H1 (cell line): ENCODE results near the gene DIP2B. TPM values are rescaled to one million over a fixed set of nuclear protein-coding genes. Genes with fewer than 3 reads are reported as not detected.

Experiments used
- PHF8 ChIP-seq: fragments of 200-600 bp; sonication (generic); conservative IDR thresholded peaks from 2 replicates; pipeline ENCODE4 v1.7.1; 2012; ENCODE audit warnings: low read depth, mild to moderate bottlenecking, inconsistent platforms, low read length, moderate library complexity
- TAF7 ChIP-seq: optimal IDR thresholded peaks from 2 replicates; pipeline ENCODE3; 2011; ENCODE audit warnings: low read depth, mild to moderate bottlenecking, inconsistent platforms, low read length, moderate library complexity, borderline replicate concordance
- polyA plus RNA-seq, 7 experiments: library from polyadenylated mRNA; depleted of rRNA in 3 of 7; stranded (reverse) in 5 of 7; unstranded in 2 of 7; fragments of >200 nt in 5 of 7; fragments of 200-250 nt in 2 of 7; gene quantifications; 1 replicate in 5 of 7; 2 replicates in 1 of 7; 4 replicates in 1 of 7; pipeline versions ENCODE4 v1.2.1 to v1.2.3, GENCODE V29; 2011 to 2013; ENCODE audit warnings: missing spikeins in 2 of 7, mixed read lengths in 2 of 7
- total RNA-seq: library from RNA; stranded (reverse); fragmentation: NEBNext Ultra II Directional; extraction: Animal tissue kit (Norgen Biotek cat#: 25700); gene quantifications from 2 replicates; pipeline ENCODE4 v1.2.1, GENCODE V29; 2021
- TF ChIP-seq, protein P1 (sequence below), 3 experiments: IDR thresholded peaks; 1 replicate in 2 of 3; 2 replicates in 1 of 3; pipeline versions ENCODE4 v1.5.1 to v1.6.1; 2011; ENCODE audit warnings: low read length in 3 of 3, mild to moderate bottlenecking in 3 of 3, inconsistent platforms in 2 of 3, low read depth in 1 of 3, moderate library complexity in 1 of 3; ENCODE audit not compliant: insufficient read depth in 1 of 3; ENCODE audit errors: control extremely low read depth in 1 of 3

Gene DIP2B
- total and polyA plus RNA-seq, 2 of the 8 experiments (the other 6 are each of a cell fraction or from before 2014, with no cell fraction given) = 11.1 to 29.6 TPM

DNA sequence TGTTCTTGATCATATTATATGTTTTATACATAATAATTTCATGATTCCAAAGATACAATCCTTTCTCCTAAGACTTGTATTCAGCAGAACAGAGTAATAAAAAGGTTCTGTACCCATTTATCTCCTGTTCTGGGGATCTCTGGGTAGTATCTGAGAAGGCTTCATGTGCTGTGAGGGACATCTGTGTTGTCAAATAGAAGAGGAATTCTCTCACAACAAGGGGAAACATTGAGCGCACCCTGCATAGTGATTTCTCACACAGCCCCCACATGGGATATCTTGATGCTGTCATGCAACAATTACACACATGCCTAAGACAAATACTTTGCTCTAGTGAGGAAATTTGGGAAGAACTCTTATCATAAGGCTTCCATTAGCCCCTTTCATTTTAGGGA lies 157.3 kb downstream of the DIP2B start (continued):
- TF ChIP-seq, protein P1, sequence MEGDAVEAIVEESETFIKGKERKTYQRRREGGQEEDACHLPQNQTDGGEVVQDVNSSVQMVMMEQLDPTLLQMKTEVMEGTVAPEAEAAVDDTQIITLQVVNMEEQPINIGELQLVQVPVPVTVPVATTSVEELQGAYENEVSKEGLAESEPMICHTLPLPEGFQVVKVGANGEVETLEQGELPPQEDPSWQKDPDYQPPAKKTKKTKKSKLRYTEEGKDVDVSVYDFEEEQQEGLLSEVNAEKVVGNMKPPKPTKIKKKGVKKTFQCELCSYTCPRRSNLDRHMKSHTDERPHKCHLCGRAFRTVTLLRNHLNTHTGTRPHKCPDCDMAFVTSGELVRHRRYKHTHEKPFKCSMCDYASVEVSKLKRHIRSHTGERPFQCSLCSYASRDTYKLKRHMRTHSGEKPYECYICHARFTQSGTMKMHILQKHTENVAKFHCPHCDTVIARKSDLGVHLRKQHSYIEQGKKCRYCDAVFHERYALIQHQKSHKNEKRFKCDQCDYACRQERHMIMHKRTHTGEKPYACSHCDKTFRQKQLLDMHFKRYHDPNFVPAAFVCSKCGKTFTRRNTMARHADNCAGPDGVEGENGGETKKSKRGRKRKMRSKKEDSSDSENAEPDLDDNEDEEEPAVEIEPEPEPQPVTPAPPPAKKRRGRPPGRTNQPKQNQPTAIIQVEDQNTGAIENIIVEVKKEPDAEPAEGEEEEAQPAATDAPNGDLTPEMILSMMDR (IDR thresholded peaks at IDR 0.05; ENCODE audit: control extremely low read depth in 1 of 3, insufficient read depth in 1 of 3, low read depth in 1 of 3, low read length in 3 of 3) = no peak
- TF ChIP-seq TAF7 (no peak), PHF8 (no peak)
